ENCODE data around the gene VGLL4. TPM values are rescaled to one million over a fixed set of nuclear protein-coding genes. Genes with fewer than 3 reads are reported as not detected.

Gene VGLL4
- total RNA-seq, 2 experiments from 2014 or later = 33.5 to 37.8 TPM

- no peak for ATAC-seq (ENCODE audit: low read depth)
- H3K9me3 Mint-ChIP-seq = no peaks in the 10 kb centered on the region
- POLR2A ChIA-PET = no interaction called here
- H3K4me3 Mint-ChIP-seq = no peak overlapping the region
- no peak for DNase-seq
- no peaks in the 10 kb centered on the region for H3K4me1 Mint-ChIP-seq
- H3K27me3 Mint-ChIP-seq = no peaks in the 10 kb centered on the region
- peaks cover 2% of the 10 kb centered on the region for H3K36me3 Mint-ChIP-seq
- no peak overlapping the region for H3K27ac Mint-ChIP-seq
These were observed 101.2 kb downstream of the VGLL4 start for GRCh38 chr3:11542551-11542950.

GRCh38 chr3:11541321-11542303 is 102.1 kb downstream of the VGLL4 start:
- DNase-seq (no peak), ATAC-seq (ENCODE audit: low read depth) (no peak)
- POLR2A ChIA-PET = no interaction called here
- H3K9me3 Mint-ChIP-seq = no peaks in the 10 kb centered on the region
- H3K36me3 Mint-ChIP-seq = no peaks in the 10 kb centered on the region
- no peak overlapping the region for H3K27ac Mint-ChIP-seq
- no peak overlapping the region for H3K4me3 Mint-ChIP-seq
- no peaks in the 10 kb centered on the region for H3K27me3 Mint-ChIP-seq
- no peaks in the 10 kb centered on the region for H3K4me1 Mint-ChIP-seq

- POLR2A ChIA-PET = no interaction called here
- no peaks in the 10 kb centered on the region for H3K9me3 Mint-ChIP-seq
- H3K27ac Mint-ChIP-seq = no peak overlapping the region
- ATAC-seq (ENCODE audit: low read depth) (no peak), DNase-seq (no peak)
- no peaks in the 10 kb centered on the region for H3K27me3 Mint-ChIP-seq
- H3K4me1 Mint-ChIP-seq = no peaks in the 10 kb centered on the region
- H3K36me3 Mint-ChIP-seq = no peaks in the 10 kb centered on the region
- no peak overlapping the region for H3K4me3 Mint-ChIP-seq
These were observed 104.0 kb downstream of the VGLL4 start for GRCh38 chr3:11539677-11540076.

- H3K36me3 Mint-ChIP-seq = no peaks in the 10 kb centered on the region
- DNase-seq (no peak), ATAC-seq (ENCODE audit: low read depth) (no peak)
- no peak overlapping the region for H3K27ac Mint-ChIP-seq
- H3K4me3 Mint-ChIP-seq = no peak overlapping the region
- H3K9me3 Mint-ChIP-seq = no peaks in the 10 kb centered on the region
- H3K4me1 Mint-ChIP-seq = no peaks in the 10 kb centered on the region
- no peaks in the 10 kb centered on the region for H3K27me3 Mint-ChIP-seq
- POLR2A ChIA-PET = no interaction called here
These were observed 104.5 kb downstream of the VGLL4 start for GRCh38 chr3:11539218-11539617.

GRCh38 chr3:11538581-11538980 is 105.1 kb downstream of the VGLL4 start:
- no peaks in the 10 kb centered on the region for H3K36me3 Mint-ChIP-seq
- H3K27ac Mint-ChIP-seq = no peak overlapping the region
- no peaks in the 10 kb centered on the region for H3K27me3 Mint-ChIP-seq
- H3K4me3 Mint-ChIP-seq = no peak overlapping the region
- H3K4me1 Mint-ChIP-seq = no peaks in the 10 kb centered on the region
- H3K9me3 Mint-ChIP-seq = no peaks in the 10 kb centered on the region
- ATAC-seq (ENCODE audit: low read depth) = no peak
- DNase-seq = no peak
- POLR2A ChIA-PET = no interaction called here

GRCh38 chr3:11536936-11537612 is 106.6 kb downstream of the VGLL4 start:
- DNase-seq (no peak), ATAC-seq (ENCODE audit: low read depth) (no peak)
- no peaks in the 10 kb centered on the region for H3K27me3 Mint-ChIP-seq
- no peaks in the 10 kb centered on the region for H3K36me3 Mint-ChIP-seq
- no peaks in the 10 kb centered on the region for H3K4me1 Mint-ChIP-seq
- H3K4me3 Mint-ChIP-seq = no peak overlapping the region
- H3K27ac Mint-ChIP-seq = no peak overlapping the region
- H3K9me3 Mint-ChIP-seq = no peaks in the 10 kb centered on the region
- POLR2A ChIA-PET = no interaction called here

GRCh38 chr3:11536132-11536935 is 107.4 kb downstream of the VGLL4 start:
- POLR2A ChIA-PET = no interaction called here

GRCh38 chr3:11535243-11535960 is 108.3 kb downstream of the VGLL4 start:
- no peak overlapping the region for H3K4me3 Mint-ChIP-seq
- no peaks in the 10 kb centered on the region for H3K9me3 Mint-ChIP-seq
- no peak for ATAC-seq (ENCODE audit: low read depth)
- POLR2A ChIA-PET = no interaction called here
- no peaks in the 10 kb centered on the region for H3K4me1 Mint-ChIP-seq
- no peak for DNase-seq
- H3K27ac Mint-ChIP-seq = no peak overlapping the region
- H3K27me3 Mint-ChIP-seq = no peaks in the 10 kb centered on the region
- H3K36me3 Mint-ChIP-seq = no peaks in the 10 kb centered on the region

More at GRCh38 chr3:11536132-11536935, 107.4 kb downstream of the VGLL4 start:
- no peaks in the 10 kb centered on the region for H3K4me1 Mint-ChIP-seq
- H3K9me3 Mint-ChIP-seq = no peaks in the 10 kb centered on the region
- H3K4me3 Mint-ChIP-seq = no peak overlapping the region
- H3K27ac Mint-ChIP-seq = no peak overlapping the region
- no peaks in the 10 kb centered on the region for H3K27me3 Mint-ChIP-seq
- H3K36me3 Mint-ChIP-seq = no peaks in the 10 kb centered on the region
- ATAC-seq (ENCODE audit: low read depth) (no peak), DNase-seq (no peak)

- no peak overlapping the region for H3K4me3 Mint-ChIP-seq
- H3K27ac Mint-ChIP-seq = no peak overlapping the region
- H3K36me3 Mint-ChIP-seq = no peaks in the 10 kb centered on the region
- DNase-seq (no peak), ATAC-seq (ENCODE audit: low read depth) (no peak)
- no peaks in the 10 kb centered on the region for H3K4me1 Mint-ChIP-seq
- no peaks in the 10 kb centered on the region for H3K9me3 Mint-ChIP-seq
- POLR2A ChIA-PET = no interaction called here
- H3K27me3 Mint-ChIP-seq = no peaks in the 10 kb centered on the region
These were observed 109.0 kb downstream of the VGLL4 start for GRCh38 chr3:11534793-11535101.

GRCh38 chr3:11534011-11534792 is 109.5 kb downstream of the VGLL4 start:
- Mint-ChIP-seq H3K27ac (no peak overlapping the region), H3K4me1 (no peaks in the 10 kb centered on the region), H3K36me3 (no peaks in the 10 kb centered on the region), H3K27me3 (no peaks in the 10 kb centered on the region), H3K9me3 (no peaks in the 10 kb centered on the region), H3K4me3 (no peak overlapping the region)
- POLR2A ChIA-PET = no interaction called here
- no peak for ATAC-seq (ENCODE audit: low read depth)
- no peak for DNase-seq

- Mint-ChIP-seq H3K27me3 (no peaks in the 10 kb centered on the region), H3K36me3 (no peaks in the 10 kb centered on the region), H3K9me3 (no peaks in the 10 kb centered on the region), H3K4me3 (no peak overlapping the region), H3K27ac (no peak overlapping the region), H3K4me1 (no peaks in the 10 kb centered on the region)
- POLR2A ChIA-PET = no interaction called here
- no peak for DNase-seq
- no peak for ATAC-seq (ENCODE audit: low read depth)
These were observed 110.8 kb downstream of the VGLL4 start for GRCh38 chr3:11532931-11533391.

- H3K9me3 Mint-ChIP-seq = peaks cover 2% of the 10 kb centered on the region
- POLR2A ChIA-PET = no interaction called here
- H3K4me1 Mint-ChIP-seq = no peaks in the 10 kb centered on the region
- H3K27me3 Mint-ChIP-seq = no peaks in the 10 kb centered on the region
- peaks cover 2% of the 10 kb centered on the region for H3K36me3 Mint-ChIP-seq
- H3K4me3 Mint-ChIP-seq = no peak overlapping the region
- H3K27ac Mint-ChIP-seq = no peak overlapping the region
- no peak for ATAC-seq (ENCODE audit: low read depth)
- DNase-seq = no peak
These were observed 113.5 kb downstream of the VGLL4 start for GRCh38 chr3:11530153-11530721.
